ENCODE measurements around the gene OPCML.

OPCML gene

DNA sequence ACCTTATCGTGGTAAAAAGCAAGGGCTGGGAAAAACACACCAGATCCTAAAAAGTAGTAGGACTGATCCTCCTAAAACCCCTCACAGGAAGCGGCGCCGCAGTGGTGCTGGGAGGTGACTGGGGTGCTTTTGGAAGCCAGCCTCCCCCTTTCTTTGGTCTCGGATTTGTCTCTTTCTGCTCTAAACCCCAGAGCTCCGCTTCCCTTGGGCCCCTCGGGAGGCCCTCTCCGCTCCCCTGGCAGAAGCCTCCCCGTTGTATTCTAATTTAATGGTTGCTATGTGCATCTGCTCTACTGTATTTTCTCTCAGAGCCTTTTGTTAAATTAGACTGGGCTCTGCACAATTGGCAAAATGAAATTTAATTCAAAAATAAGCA is 587.7 kb downstream of the OPCML start:
- TF ChIP-seq, protein P1, sequence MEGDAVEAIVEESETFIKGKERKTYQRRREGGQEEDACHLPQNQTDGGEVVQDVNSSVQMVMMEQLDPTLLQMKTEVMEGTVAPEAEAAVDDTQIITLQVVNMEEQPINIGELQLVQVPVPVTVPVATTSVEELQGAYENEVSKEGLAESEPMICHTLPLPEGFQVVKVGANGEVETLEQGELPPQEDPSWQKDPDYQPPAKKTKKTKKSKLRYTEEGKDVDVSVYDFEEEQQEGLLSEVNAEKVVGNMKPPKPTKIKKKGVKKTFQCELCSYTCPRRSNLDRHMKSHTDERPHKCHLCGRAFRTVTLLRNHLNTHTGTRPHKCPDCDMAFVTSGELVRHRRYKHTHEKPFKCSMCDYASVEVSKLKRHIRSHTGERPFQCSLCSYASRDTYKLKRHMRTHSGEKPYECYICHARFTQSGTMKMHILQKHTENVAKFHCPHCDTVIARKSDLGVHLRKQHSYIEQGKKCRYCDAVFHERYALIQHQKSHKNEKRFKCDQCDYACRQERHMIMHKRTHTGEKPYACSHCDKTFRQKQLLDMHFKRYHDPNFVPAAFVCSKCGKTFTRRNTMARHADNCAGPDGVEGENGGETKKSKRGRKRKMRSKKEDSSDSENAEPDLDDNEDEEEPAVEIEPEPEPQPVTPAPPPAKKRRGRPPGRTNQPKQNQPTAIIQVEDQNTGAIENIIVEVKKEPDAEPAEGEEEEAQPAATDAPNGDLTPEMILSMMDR (IDR thresholded peaks at IDR 0.05; ENCODE audit: insufficient read depth, low read depth, low read length, missing control alignments): no peak
- DNase-seq (ENCODE audit: low read depth): no peak
- H3K4me3 ChIP-seq (ENCODE audit: low read length): no peak overlapping the region

- TF ChIP-seq, protein P1 (IDR thresholded peaks at IDR 0.05; ENCODE audit: insufficient read depth, low read depth, low read length, missing control alignments): no peak
- DNase-seq (ENCODE audit: low read depth): no peak
- no peak overlapping the region for H3K4me3 ChIP-seq (ENCODE audit: low read length)
Observed at GRCh38 chr11:132943706-132944568, 588.4 kb downstream of the OPCML start.

GRCh38 chr11:132943357-132943705 is 589.0 kb downstream of the OPCML start:
- DNase-seq (ENCODE audit: low read depth): no peak
- TF ChIP-seq, protein P1 (IDR thresholded peaks at IDR 0.05; ENCODE audit: insufficient read depth, low read depth, low read length, missing control alignments): no peak
- no peak overlapping the region for H3K4me3 ChIP-seq (ENCODE audit: low read length)

- no peak overlapping the region for H3K4me3 ChIP-seq (ENCODE audit: low read length)
- TF ChIP-seq, protein P1 (IDR thresholded peaks at IDR 0.05; ENCODE audit: insufficient read depth, low read depth, low read length, missing control alignments): no peak
- DNase-seq (ENCODE audit: low read depth): no peak
Observed at GRCh38 chr11:132942611-132943356, 589.5 kb downstream of the OPCML start.

DNA sequence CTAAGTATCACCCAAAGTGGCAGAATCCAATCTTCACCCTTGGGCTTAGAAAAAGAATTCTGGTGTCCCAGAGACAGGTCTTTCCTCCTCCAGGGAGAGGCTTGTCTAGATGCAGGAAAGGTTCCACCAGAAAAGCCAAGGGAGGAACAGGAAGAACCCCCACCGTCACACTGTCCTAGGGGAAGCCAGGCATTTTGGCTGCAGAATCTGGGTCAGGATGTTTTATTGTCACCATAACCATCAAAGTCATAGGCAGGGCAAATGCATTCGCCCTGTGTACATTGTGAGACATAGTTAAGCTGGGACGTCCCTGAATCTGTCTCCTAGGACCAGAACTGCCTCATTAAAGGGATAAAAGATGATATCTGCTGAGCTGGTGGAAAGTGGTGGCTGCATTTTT is 590.5 kb downstream of the OPCML start:
- no peak overlapping the region for H3K4me3 ChIP-seq (ENCODE audit: low read length)
- no peak for DNase-seq (ENCODE audit: low read depth)
- TF ChIP-seq, protein P1 (IDR thresholded peaks at IDR 0.05; ENCODE audit: insufficient read depth, low read depth, low read length, missing control alignments): no peak

- DNase-seq (ENCODE audit: low read depth): peak; percentile 35
- no peak overlapping the region for H3K4me3 ChIP-seq (ENCODE audit: low read length)
- TF ChIP-seq, protein P1 (IDR thresholded peaks at IDR 0.05; ENCODE audit: insufficient read depth, low read depth, low read length, missing control alignments): peak; percentile 89
Observed at GRCh38 chr11:132941024-132941646, 591.2 kb downstream of the OPCML start.

All from epithelial cell of esophagus (primary cell).